Loucy (cell line): ENCODE data around the gene SCN2A.

Experiments
- CTCF ChIP-seq: fragments of 200-600 bp; sonication (generic); conservative IDR thresholded peaks from 2 replicates; pipeline ENCODE4 v1.5.1; 2014; ENCODE audit warnings: mild to moderate bottlenecking, antibody characterized with exemption, low read length
- EZH2phosphoT487 ChIP-seq: fragments of 200-600 bp; IDR thresholded peaks from 2 replicates; pipeline ENCODE4 v1.6.1; 2018; ENCODE audit warnings: antibody characterized with exemption, mild to moderate bottlenecking, moderate library complexity, borderline replicate concordance

- TF ChIP-seq CTCF: no peak
- no peak for TF ChIP-seq EZH2phosphoT487
Measured at GRCh38 chr2:165376571-165376975, 137.4 kb downstream of the SCN2A start.
